GM18951 (cell line): ENCODE measurements around the gene RPS17.
"Not testable (repeated sequence)": the region's sequence is repeated elsewhere in the genome, so short reads cannot be mapped to it uniquely, and the experiment has no call there.

ENCODE experiments used
- POLR2A ChIP-seq: IDR thresholded peaks from 4 replicates; pipeline ENCODE4 v1.6.1; 2011; ENCODE audit warnings: mild to moderate bottlenecking; ENCODE audit not compliant: insufficient read length, insufficient read depth; ENCODE audit errors: extremely low read depth
- in situ Hi-C: fragments of 300-500 bp; cut with MboI; formaldehyde crosslinking; loops from one replicate; pipeline ENCODE4 v1.12.0; 2022; ENCODE audit warnings: low sequenced_read_pairs, mixed read lengths, inconsistent platforms; ENCODE audit not compliant: unreplicated experiment

The RPS17 gene

GRCh38 chr15:82530606-82531379, 9.5 kb downstream of the RPS17 start:
- in situ Hi-C loops, result loop anchor here (10.0 kb wide), 1 partner anchor 474 kb away; no protein-coding TSS in a partner anchor

GRCh38 chr15:82530006-82530405, 10.3 kb downstream of the RPS17 start:
- no peak for TF ChIP-seq POLR2A
- in situ Hi-C loops, result loop anchor here (10.0 kb wide), 1 partner anchor 475 kb away; no protein-coding TSS in a partner anchor

More at GRCh38 chr15:82530606-82531379, 9.5 kb downstream of the RPS17 start:
- TF ChIP-seq POLR2A, result no peak

DNA sequence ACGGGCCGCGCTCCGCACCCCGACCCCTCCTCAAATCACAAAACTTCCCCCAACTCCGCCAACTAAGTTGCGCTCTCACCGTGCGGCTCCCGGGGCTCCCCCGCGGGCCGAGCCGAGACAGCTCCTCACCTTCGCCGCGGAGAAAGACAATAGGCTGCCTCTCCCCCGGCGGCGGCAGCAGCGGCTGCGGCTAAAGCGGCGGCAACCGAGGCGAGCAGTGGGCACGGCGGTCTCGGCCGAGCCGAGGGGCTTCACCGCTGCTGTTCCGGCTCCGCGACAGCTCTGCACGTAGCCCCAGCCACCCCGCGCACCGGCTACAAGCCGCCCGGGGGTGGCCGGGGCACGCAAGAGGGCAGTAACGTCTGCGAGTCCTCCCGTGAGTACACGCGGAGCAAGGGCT, 26.7 kb downstream of the RPS17 start:
- in situ Hi-C loops, result not testable (repeated sequence)

GRCh38 chr15:82507693-82508092, 32.6 kb downstream of the RPS17 start:
- in situ Hi-C loops, result not testable (repeated sequence)

- in situ Hi-C loops, result not testable (repeated sequence)
These were observed 33.2 kb downstream of the RPS17 start for GRCh38 chr15:82507087-82507486.

- in situ Hi-C loops, result not testable (repeated sequence)
These were observed 34.4 kb downstream of the RPS17 start for GRCh38 chr15:82505842-82506241.

DNA sequence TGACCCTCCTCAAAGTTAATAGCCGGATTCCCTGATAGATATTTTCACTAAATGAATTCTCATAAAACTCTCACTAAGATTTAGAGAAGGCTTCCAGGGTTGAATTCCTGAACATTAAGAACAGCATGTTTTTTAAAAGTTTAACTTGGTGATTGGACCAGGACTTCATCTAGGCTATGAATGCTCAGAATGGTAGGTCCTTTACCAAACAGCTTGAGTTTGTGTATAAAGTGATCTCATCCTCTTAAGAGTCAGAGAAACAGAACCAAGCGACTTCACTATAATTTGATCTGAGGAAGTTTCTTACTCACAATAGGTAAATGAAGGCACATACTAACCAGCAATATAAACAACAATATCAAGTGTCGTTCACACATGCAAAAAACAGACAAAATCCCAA, 36.2 kb downstream of the RPS17 start:
- in situ Hi-C loops, result not testable (repeated sequence)

GRCh38 chr15:82502700-82503339, 37.4 kb downstream of the RPS17 start:
- in situ Hi-C loops, result not testable (repeated sequence)

DNA sequence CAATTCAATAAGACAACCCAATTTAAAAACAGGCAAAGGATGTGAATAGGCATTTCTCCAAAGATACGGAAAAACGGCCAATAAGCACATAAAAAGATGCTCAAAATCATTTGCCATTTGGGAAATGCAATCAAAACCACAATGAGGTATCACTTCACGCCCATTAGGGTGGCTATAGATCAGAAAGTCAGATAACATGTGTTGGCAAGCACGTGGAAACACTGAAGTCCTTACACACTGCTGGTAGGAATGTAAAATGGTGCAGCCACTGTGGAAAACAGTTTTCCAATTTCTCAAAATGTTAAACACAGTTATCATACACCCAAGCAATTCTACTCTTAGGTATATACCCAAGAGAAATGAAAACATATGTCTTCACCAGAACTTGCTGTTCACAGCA, 39.5 kb downstream of the RPS17 start:
- in situ Hi-C loops, result not testable (repeated sequence)

- in situ Hi-C loops, result not testable (repeated sequence)
These were observed 42.3 kb downstream of the RPS17 start for GRCh38 chr15:82497978-82498377.

DNA sequence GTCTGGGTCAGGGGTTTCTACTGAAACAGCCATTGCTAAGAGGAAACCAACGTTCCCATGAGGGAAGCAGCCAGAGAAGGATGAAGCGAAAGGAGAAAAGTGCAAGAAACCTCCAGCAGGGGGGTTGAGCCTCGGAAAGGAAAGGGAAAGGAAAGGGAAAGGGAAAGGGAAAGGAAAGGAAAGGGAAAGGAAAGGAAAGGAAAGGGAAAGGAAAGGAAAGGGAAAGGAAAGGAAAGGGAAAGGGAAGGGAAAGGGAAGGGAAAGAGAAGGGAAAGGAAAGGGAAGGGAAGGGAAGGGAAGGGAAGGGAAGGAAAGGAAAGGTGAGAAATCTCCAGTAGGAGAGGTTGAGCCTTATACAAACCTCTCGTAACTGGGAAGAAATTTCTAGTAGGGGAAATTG, 52.0 kb downstream of the RPS17 start:
- in situ Hi-C loops, result not testable (repeated sequence)

DNA sequence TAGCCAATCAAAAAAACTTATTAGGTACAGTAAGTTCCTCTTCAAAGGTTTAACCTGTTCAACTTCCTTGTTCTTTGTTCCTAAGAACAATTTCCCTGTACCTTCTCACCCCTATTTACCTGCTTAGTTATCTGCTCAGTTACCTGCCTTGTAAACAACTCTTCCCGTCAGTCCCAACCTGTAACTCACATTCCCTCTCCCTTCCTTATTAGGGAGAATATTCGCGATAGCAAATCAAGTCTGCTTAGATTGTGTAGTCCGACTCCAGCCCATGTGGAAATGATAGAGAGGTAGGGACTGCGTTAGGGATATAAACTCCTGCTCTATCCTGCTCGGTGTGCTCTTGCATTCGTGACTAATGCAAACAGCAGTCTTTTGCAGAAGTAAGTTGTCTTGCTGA, 53.2 kb downstream of the RPS17 start:
- in situ Hi-C loops, result not testable (repeated sequence)
